GM23338 (cell line): ENCODE measurements around the gene SSBP2. TPM values are rescaled to one million over a fixed set of nuclear protein-coding genes. Genes with fewer than 3 reads are reported as not detected.
"Not testable (repeated sequence)": the region's sequence is repeated elsewhere in the genome, so short reads cannot be mapped to it uniquely, and the experiment has no call there.

ENCODE experiments used
- ATAC-seq: fragments of 200-7000 bp; cut with Tn5 transposase; 3 replicates; pipeline ENCODE4 v1.9.1; 2020
- DNase-seq: peaks from one replicate; pipeline ENCODE4 v3.0.0-alpha.2; 2015; ENCODE audit warnings: low spot score
- H2AFZ ChIP-seq: fragments of 200-600 bp; sonication (generic); 2 replicates; pipeline ENCODE4 v1.8.0; 2016; ENCODE audit warnings: antibody characterized with exemption, mild to moderate bottlenecking, moderate library complexity
- H3F3A ChIP-seq: fragments of 200-600 bp; sonication (generic); replicated peaks from 2 replicates; pipeline ENCODE4 v1.8.0; 2017; ENCODE audit warnings: antibody characterized with exemption, mixed run types, low read depth
- H3K27ac ChIP-seq: fragments of 200-600 bp; sonication (generic); 2 replicates; pipeline ENCODE4 v1.6.1; 2016; ENCODE audit warnings: low read depth
- H3K27me3 ChIP-seq: fragments of 200-600 bp; sonication (generic); 2 replicates; pipeline ENCODE4 v1.8.0; 2016; ENCODE audit warnings: mild to moderate bottlenecking, mixed run types, moderate library complexity; ENCODE audit not compliant: insufficient read depth
- H3K36me3 ChIP-seq: fragments of 200-600 bp; sonication (generic); 2 replicates; pipeline ENCODE4 v1.8.0; 2016; ENCODE audit warnings: mild to moderate bottlenecking; ENCODE audit not compliant: insufficient read depth
- H3K4me1 ChIP-seq: fragments of 200-600 bp; sonication (generic); 2 replicates; pipeline ENCODE4 v1.8.0; 2016; ENCODE audit warnings: mild to moderate bottlenecking, moderate library complexity; ENCODE audit not compliant: insufficient read depth
- H3K4me2 ChIP-seq: fragments of 200-600 bp; sonication (generic); 2 replicates; pipeline ENCODE4 v1.7.1; 2017; ENCODE audit warnings: mixed run types
- H3K4me3 ChIP-seq: fragments of 200-600 bp; sonication (generic); 2 replicates; pipeline ENCODE4 v1.6.1; 2016; ENCODE audit warnings: mixed run types
- H3K79me2 ChIP-seq: fragments of 200-600 bp; sonication (generic); replicated peaks from 2 replicates; pipeline ENCODE4 v1.8.0; 2017; ENCODE audit warnings: mild to moderate bottlenecking; ENCODE audit not compliant: insufficient read depth
- H3K9me2 ChIP-seq: fragments of 200-600 bp; sonication (generic); 2 replicates; pipeline ENCODE4 v1.8.0; 2017; ENCODE audit not compliant: insufficient read depth
- H4K20me1 ChIP-seq: fragments of 200-600 bp; sonication (generic); replicated peaks from 2 replicates; pipeline ENCODE4 v1.8.0; 2017; ENCODE audit warnings: mild to moderate bottlenecking; ENCODE audit not compliant: insufficient read depth
- H3K27ac Mint-ChIP-seq: 2 replicates; pipeline ENCODE4 v1.8.0; 2020; ENCODE audit warnings: inconsistent platforms, mild to moderate bottlenecking, moderate library complexity, mixed read lengths
- H3K27me3 Mint-ChIP-seq: 3 replicates; pipeline ENCODE4 v1.8.0; 2022; ENCODE audit warnings: low read depth, mild to moderate bottlenecking, moderate library complexity, mixed read lengths, inconsistent platforms; ENCODE audit not compliant: insufficient read depth, poor library complexity
- H3K36me3 Mint-ChIP-seq: 3 replicates; pipeline ENCODE4 v1.8.0; 2021; ENCODE audit warnings: low read depth, mild to moderate bottlenecking, inconsistent platforms, moderate library complexity, mixed read lengths
- H3K4me1 Mint-ChIP-seq: 3 replicates; pipeline ENCODE4 v1.8.0; 2020; ENCODE audit warnings: mild to moderate bottlenecking, inconsistent platforms, mixed read lengths
- H3K4me3 Mint-ChIP-seq: 3 replicates; pipeline ENCODE4 v1.8.0; 2021; ENCODE audit warnings: moderate library complexity, mild to moderate bottlenecking, inconsistent platforms, mixed read lengths
- H3K9me3 Mint-ChIP-seq: 3 replicates; pipeline ENCODE4 v1.8.0; 2020; ENCODE audit warnings: moderate library complexity, mild to moderate bottlenecking, inconsistent platforms, mixed read lengths
- CREB1 ChIP-seq: fragments of 250-450 bp; sonication (Bioruptor Pico); IDR thresholded peaks from 2 replicates; pipeline ENCODE4 v1.5.0; 2020; ENCODE audit warnings: low read depth, mild to moderate bottlenecking, moderate library complexity
- CTCF ChIP-seq, 2 experiments: fragments of 200-600 bp in 1 of 2; sonication (generic) in 1 of 2; conservative IDR thresholded peaks; 2 replicates each; pipeline versions ENCODE4 v1.5.1 to v1.6.1; 2016 to 2017; ENCODE audit warnings: antibody characterized with exemption in 2 of 2, low read depth in 2 of 2, mild to moderate bottlenecking in 2 of 2, moderate library complexity in 1 of 2
- ETS1 ChIP-seq: IDR thresholded peaks from 2 replicates; pipeline ENCODE4 v1.6.1; 2016; ENCODE audit warnings: antibody characterized with exemption
- EZH2 ChIP-seq: fragments of 200-600 bp; sonication (generic); IDR thresholded peaks from one replicate; pipeline ENCODE4 v1.8.0; 2017; ENCODE audit warnings: antibody characterized with exemption, mild to moderate bottlenecking, low read depth; ENCODE audit not compliant: unreplicated experiment
- EZH2phosphoT487 ChIP-seq: fragments of 200-600 bp; sonication (generic); IDR thresholded peaks from one replicate; pipeline ENCODE4 v1.8.1; 2018; ENCODE audit warnings: antibody characterized with exemption; ENCODE audit not compliant: unreplicated experiment
- NANOG ChIP-seq: IDR thresholded peaks from 2 replicates; pipeline ENCODE4 v1.6.1; 2016; ENCODE audit warnings: antibody characterized with exemption, borderline replicate concordance
- POLR2AphosphoS5 ChIP-seq: IDR thresholded peaks from 2 replicates; pipeline ENCODE4 v1.6.1; 2016; ENCODE audit warnings: antibody characterized with exemption, low read depth
- REST ChIP-seq: IDR thresholded peaks from one replicate; pipeline ENCODE4 v1.6.1; 2018; ENCODE audit warnings: antibody characterized with exemption; ENCODE audit not compliant: unreplicated experiment
- STAT1 ChIP-seq: IDR thresholded peaks from one replicate; pipeline ENCODE4 v1.6.1; 2016; ENCODE audit warnings: antibody characterized with exemption; ENCODE audit not compliant: unreplicated experiment
- ZNF331 ChIP-seq: fragments of 250-450 bp; sonication (Bioruptor Pico); IDR thresholded peaks from 2 replicates; pipeline ENCODE4 v1.5.0; 2020; ENCODE audit warnings: low read depth, mild to moderate bottlenecking, moderate library complexity
- polyA plus RNA-seq: library from polyadenylated mRNA; unstranded; fragments of >200 nt; fragmentation: Nextera tagmentation; extraction: Ambion mirVana; gene quantifications from 2 replicates; pipeline ENCODE4 v1.2.1, GENCODE V29; 2016
- total RNA-seq: library from RNA; depleted of rRNA; stranded (reverse); fragments of >200 nt; shearing (Covaris generic); gene quantifications from 2 replicates; pipeline ENCODE4 v1.2.3, GENCODE V29; 2014

SSBP2 gene
- total and polyA plus RNA-seq, 2 experiments from 2014 or later = 21.5 to 24.7 TPM

- no peak overlapping the region for H2AFZ ChIP-seq
- H3K27me3 Mint-ChIP-seq = no peaks in the 10 kb centered on the region
- no peak overlapping the region for H3K27ac ChIP-seq
- ATAC-seq (no peak), DNase-seq (no peak)
- no peak overlapping the region for H3K4me2 ChIP-seq
- no peak overlapping the region for H3K27ac Mint-ChIP-seq
- TF ChIP-seq STAT1 = no peak
- TF ChIP-seq NANOG = no peak
- no peak for TF ChIP-seq EZH2phosphoT487
- no peak for TF ChIP-seq REST
- TF ChIP-seq CTCF (conservative IDR thresholded peaks at IDR 0.05; ENCODE audit: low read depth in 2 of 2) = no peak
- no peaks in the 10 kb centered on the region for H3K36me3 ChIP-seq
- H3K4me1 ChIP-seq = no peaks in the 10 kb centered on the region
- no peaks in the 10 kb centered on the region for H3K36me3 Mint-ChIP-seq
- H3K9me2 ChIP-seq = no peaks in the 10 kb centered on the region
- H3F3A ChIP-seq = no peaks in the 10 kb centered on the region
- H3K79me2 ChIP-seq = no peaks in the 10 kb centered on the region
- H4K20me1 ChIP-seq = no peaks in the 10 kb centered on the region
- H3K4me1 Mint-ChIP-seq = no peaks in the 10 kb centered on the region
- no peaks in the 10 kb centered on the region for H3K9me3 Mint-ChIP-seq
- H3K4me3 ChIP-seq = no peak overlapping the region
- H3K27me3 ChIP-seq = no peaks in the 10 kb centered on the region
- H3K4me3 Mint-ChIP-seq = no peak overlapping the region
Observed at GRCh38 chr5:81482595-81482994, 268.3 kb downstream of the SSBP2 start.

- H3F3A ChIP-seq, H3K27me3 Mint-ChIP-seq, H3K79me2 ChIP-seq, H4K20me1 ChIP-seq, H3K36me3 ChIP-seq, H3K4me1 ChIP-seq, H3K4me1 Mint-ChIP-seq, H3K4me3 Mint-ChIP-seq, H3K4me2 ChIP-seq, ATAC-seq, DNase-seq, H3K4me3 ChIP-seq, H3K9me3 Mint-ChIP-seq, H3K27ac Mint-ChIP-seq, H3K27me3 ChIP-seq, H3K36me3 Mint-ChIP-seq, H3K27ac ChIP-seq, H3K9me2 ChIP-seq, H2AFZ ChIP-seq: not testable (repeated sequence)
Observed at GRCh38 chr5:81473395-81473794, 277.5 kb downstream of the SSBP2 start.

GRCh38 chr5:81469676-81470075 is 281.2 kb downstream of the SSBP2 start:
- H3K36me3 Mint-ChIP-seq = peaks cover 10% of the 10 kb centered on the region; the same call in 2 of the 3 replicates
- DNase-seq (no peak), ATAC-seq (no peak)
- no peaks in the 10 kb centered on the region for H3K4me1 Mint-ChIP-seq
- H3K4me3 Mint-ChIP-seq = no peak overlapping the region
- no peaks in the 10 kb centered on the region for H3K27me3 Mint-ChIP-seq
- Histone ChIP-seq H4K20me1 (no peaks in the 10 kb centered on the region), H3K4me3 (no peak overlapping the region), H3K79me2 (no peaks in the 10 kb centered on the region), H3K4me1 (no peaks in the 10 kb centered on the region), H2AFZ (no peak overlapping the region), H3K27ac (no peak overlapping the region), H3K36me3 (no peaks in the 10 kb centered on the region), H3K4me2 (no peak overlapping the region), H3F3A (no peaks in the 10 kb centered on the region), H3K27me3 (no peaks in the 10 kb centered on the region), H3K9me2 (no peaks in the 10 kb centered on the region)
- H3K27ac Mint-ChIP-seq = no peak overlapping the region
- no peaks in the 10 kb centered on the region for H3K9me3 Mint-ChIP-seq
- TF ChIP-seq NANOG = no peak
- TF ChIP-seq CREB1 = no peak
- no peak for TF ChIP-seq REST
- TF ChIP-seq ETS1 = no peak
- no peak for TF ChIP-seq ZNF331 (CRISPR knock-in tag)
- TF ChIP-seq POLR2AphosphoS5 = no peak
- TF ChIP-seq EZH2 = no peak
